Tibial nerve (tissue), 4 donors: ENCODE results near the gene PRPH. TPM values are rescaled to one million over a fixed set of nuclear protein-coding genes. Genes with fewer than 3 reads are reported as not detected.
"Not testable (repeated sequence)": the region's sequence is repeated elsewhere in the genome, so short reads cannot be mapped to it uniquely, and the experiment has no call there.

Source experiments
- DNase-seq, 2 donors: peaks; one replicate each; pipeline ENCODE4 v3.0.0-alpha.2; 2019; ENCODE audit warnings: low spot score in 2 of 2
- H3K27ac ChIP-seq, 4 donors: fragments of 200-600 bp; sonication (generic) in 3 of 4; one replicate each; pipeline ENCODE4 v1.5.1; 2017 to 2019; ENCODE audit warnings: mild to moderate bottlenecking in 1 of 4
- H3K27me3 ChIP-seq, 2 donors: fragments of 200-600 bp; sonication (generic) in 1 of 2; one replicate each; pipeline versions ENCODE4 v1.5.1 to v1.6.0; 2017 to 2019
- H3K36me3 ChIP-seq, 3 donors: fragments of 200-600 bp; sonication (generic); one replicate each; pipeline ENCODE4 v1.5.1; 2018 to 2019
- H3K4me1 ChIP-seq, 4 donors: fragments of 200-600 bp; sonication (generic) in 3 of 4; one replicate each; pipeline ENCODE4 v1.5.1; 2017 to 2019
- H3K4me3 ChIP-seq, 4 donors: fragments of 200-600 bp; sonication (generic) in 3 of 4; one replicate each; pipeline ENCODE4 v1.5.1; 2017 to 2019; ENCODE audit warnings: mild to moderate bottlenecking in 1 of 4, moderate library complexity in 1 of 4
- H3K9me3 ChIP-seq, 4 donors: fragments of 200-600 bp; sonication (generic) in 3 of 4; one replicate each; pipeline ENCODE4 v1.5.1; 2017 to 2019
- EP300 ChIP-seq, 2 donors: sonication (generic); formaldehyde crosslinking; IDR thresholded peaks; one replicate each; pipeline ENCODE4 v1.6.1; 2017; ENCODE audit warnings: antibody characterized with exemption in 2 of 2, mild to moderate bottlenecking in 1 of 2
- POLR2A ChIP-seq, 2 donors: fragments of 450-650 bp; IDR thresholded peaks; one replicate each; pipeline ENCODE4 v1.6.1; 2017; ENCODE audit warnings: antibody characterized with exemption in 2 of 2, mild to moderate bottlenecking in 2 of 2, moderate library complexity in 2 of 2
- WGBS, 2 donors: methylation state at CpG; one replicate each; pipeline ENCODE4 v1.1.5; 2018; 5-methylcytosine and 5-hydroxymethylcytosine counted together
- total RNA-seq, 4 donors: library from RNA; depleted of rRNA; stranded (reverse); fragments of >200 nt; gene quantifications; one replicate each; pipeline ENCODE4 v1.1.0, GENCODE V29; 2016
- TF ChIP-seq, protein P1 (sequence below), 5 experiments: fragments of 200-600 bp in 3 of 5; fragments of 450-650 bp in 2 of 5; sonication (generic) in 3 of 5; IDR thresholded peaks; one replicate each; pipeline ENCODE4 v1.5.1; 2016 to 2019; ENCODE audit warnings: antibody characterized with exemption in 5 of 5, mild to moderate bottlenecking in 3 of 5, moderate library complexity in 2 of 5

The PRPH gene
- total RNA-seq: under 1 TPM in 3 of 4 donors, not detected in 1; 0.20 to 0.84 (median 0.22) TPM

DNA sequence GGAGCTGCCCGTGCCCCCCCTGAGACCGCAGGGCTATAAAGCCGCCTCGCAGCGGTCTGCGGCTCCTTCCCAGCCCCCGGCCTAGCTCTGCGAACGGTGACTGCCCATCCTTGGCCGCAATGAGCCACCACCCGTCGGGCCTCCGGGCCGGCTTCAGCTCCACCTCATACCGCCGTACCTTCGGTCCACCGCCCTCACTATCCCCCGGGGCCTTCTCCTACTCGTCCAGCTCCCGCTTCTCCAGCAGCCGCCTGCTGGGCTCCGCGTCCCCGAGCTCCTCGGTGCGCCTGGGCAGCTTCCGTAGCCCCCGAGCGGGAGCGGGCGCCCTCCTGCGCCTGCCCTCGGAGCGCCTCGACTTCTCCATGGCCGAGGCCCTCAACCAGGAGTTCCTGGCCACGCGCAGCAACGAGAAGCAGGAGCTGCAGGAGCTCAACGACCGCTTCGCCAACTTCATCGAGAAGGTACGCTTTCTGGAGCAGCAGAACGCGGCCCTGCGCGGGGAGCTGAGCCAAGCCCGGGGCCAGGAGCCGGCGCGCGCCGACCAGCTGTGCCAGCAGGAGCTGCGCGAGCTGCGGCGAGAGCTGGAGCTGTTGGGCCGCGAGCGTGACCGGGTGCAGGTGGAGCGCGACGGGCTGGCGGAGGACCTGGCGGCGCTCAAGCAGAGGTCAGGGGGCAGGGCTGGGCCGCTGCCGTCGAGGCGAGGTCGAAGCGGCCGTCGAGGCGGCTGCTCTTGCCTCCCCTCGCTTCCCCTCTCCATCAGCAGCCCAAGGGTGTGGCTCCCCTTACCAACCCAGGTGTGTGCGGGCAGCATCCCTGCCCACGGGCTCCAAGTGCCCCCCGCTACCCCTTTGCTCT, at the start of gene PRPH:
TSS of gene PRPH (plus strand) at position 66 of the 855 bp plus-strand sequence. CDS start at position 120, 54 bp downstream.
- Histone ChIP-seq H3K4me3 (no peak within 1 kb of the TSS), H3K27me3 (peaks cover 0 to 61% of the 10 kb centered on the region in 2 donors), H3K9me3 (no peaks in the 10 kb centered on the region), H3K27ac (no peak within 1 kb of the TSS), H3K36me3 (no peaks in the 10 kb centered on the region), H3K4me1 (peaks cover 0 to 46% (median 18%) of the 10 kb centered on the region in 4 donors)
- DNase-seq: no peak
- 10 to 13% methylated on average over 49 to 72 of the region's 82 CpGs for WGBS, 2 donors
- TF ChIP-seq, protein P1, sequence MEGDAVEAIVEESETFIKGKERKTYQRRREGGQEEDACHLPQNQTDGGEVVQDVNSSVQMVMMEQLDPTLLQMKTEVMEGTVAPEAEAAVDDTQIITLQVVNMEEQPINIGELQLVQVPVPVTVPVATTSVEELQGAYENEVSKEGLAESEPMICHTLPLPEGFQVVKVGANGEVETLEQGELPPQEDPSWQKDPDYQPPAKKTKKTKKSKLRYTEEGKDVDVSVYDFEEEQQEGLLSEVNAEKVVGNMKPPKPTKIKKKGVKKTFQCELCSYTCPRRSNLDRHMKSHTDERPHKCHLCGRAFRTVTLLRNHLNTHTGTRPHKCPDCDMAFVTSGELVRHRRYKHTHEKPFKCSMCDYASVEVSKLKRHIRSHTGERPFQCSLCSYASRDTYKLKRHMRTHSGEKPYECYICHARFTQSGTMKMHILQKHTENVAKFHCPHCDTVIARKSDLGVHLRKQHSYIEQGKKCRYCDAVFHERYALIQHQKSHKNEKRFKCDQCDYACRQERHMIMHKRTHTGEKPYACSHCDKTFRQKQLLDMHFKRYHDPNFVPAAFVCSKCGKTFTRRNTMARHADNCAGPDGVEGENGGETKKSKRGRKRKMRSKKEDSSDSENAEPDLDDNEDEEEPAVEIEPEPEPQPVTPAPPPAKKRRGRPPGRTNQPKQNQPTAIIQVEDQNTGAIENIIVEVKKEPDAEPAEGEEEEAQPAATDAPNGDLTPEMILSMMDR (IDR thresholded peaks at IDR 0.05): no peak
- no peak for TF ChIP-seq EP300 (IDR thresholded peaks at IDR 0.05)
- TF ChIP-seq POLR2A (IDR thresholded peaks at IDR 0.05): no peak

DNA sequence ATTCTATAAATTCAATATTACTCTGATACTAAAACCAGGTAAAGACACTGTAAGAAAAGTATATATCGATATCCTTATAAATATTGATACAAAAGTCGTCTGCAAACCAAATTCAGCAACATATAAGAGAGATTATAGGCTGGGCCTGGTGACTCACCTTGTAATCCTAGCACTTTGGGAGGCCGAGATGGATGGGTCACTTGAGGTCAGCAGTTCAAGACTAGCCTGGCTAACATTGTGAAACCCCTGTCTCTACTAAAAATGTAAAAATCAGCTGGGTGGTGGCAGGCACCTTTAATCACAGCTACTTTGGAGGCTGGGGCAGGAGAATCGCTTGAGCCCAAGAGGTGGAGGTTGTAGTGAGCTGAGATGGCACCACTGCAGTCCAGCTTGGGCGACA, 43.6 kb upstream of the PRPH start:
- Histone ChIP-seq H3K27me3 (no peaks in the 10 kb centered on the region), H3K36me3 (no peaks in the 10 kb centered on the region), H3K9me3 (no peaks in the 10 kb centered on the region), H3K27ac (no peak overlapping the region), H3K4me3 (no peak overlapping the region), H3K4me1 (no peaks in the 10 kb centered on the region)
- 93 to 98% methylated on average over 5 of the region's 5 CpGs for WGBS, 2 donors
- TF ChIP-seq, protein P1 (IDR thresholded peaks at IDR 0.05): no peak
- no peak for TF ChIP-seq POLR2A (IDR thresholded peaks at IDR 0.05)
- TF ChIP-seq EP300 (IDR thresholded peaks at IDR 0.05): no peak
- DNase-seq: no peak

DNA sequence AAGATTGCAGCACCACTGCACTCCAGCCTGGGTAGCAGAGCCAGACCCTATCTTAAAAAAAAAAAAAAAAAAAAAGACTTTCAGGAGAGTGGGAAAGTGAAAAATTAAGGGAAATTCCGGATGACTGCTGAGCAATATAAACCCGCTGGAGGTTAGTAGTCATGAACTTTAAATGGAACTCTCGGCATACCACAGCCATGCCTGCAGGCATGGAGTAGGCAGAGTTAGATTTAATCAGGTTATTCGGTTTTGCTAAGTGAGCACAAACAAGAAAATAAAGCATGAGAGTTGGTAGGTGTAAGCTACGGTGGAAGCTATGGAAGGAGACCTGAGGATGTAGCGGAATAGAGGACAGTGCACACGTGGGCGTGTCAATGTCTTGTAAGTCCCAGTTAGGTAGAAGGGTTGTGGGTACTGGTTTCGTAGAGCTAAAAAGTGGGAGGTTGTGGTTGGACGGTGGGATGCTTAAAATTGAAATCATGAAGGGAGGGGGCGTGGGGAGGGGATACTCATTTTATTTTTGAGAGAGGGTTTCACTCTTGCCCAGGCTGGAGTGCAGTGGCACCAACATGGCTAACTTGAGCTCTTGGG, 41.8 kb upstream of the PRPH start:
- no peaks in the 10 kb centered on the region for H3K27me3 ChIP-seq
- no peaks in the 10 kb centered on the region for H3K9me3 ChIP-seq
- TF ChIP-seq, protein P1 (IDR thresholded peaks at IDR 0.05): no peak
- TF ChIP-seq EP300 (IDR thresholded peaks at IDR 0.05) (no peak), POLR2A (IDR thresholded peaks at IDR 0.05) (no peak)
- H3K4me3 ChIP-seq: no peak overlapping the region
- no peak for DNase-seq
- H3K4me1 ChIP-seq: no peaks in the 10 kb centered on the region
- no peaks in the 10 kb centered on the region for H3K36me3 ChIP-seq
- no peak overlapping the region for H3K27ac ChIP-seq
- 86 to 90% methylated on average over 11 of the region's 11 CpGs for WGBS, 2 donors

DNA sequence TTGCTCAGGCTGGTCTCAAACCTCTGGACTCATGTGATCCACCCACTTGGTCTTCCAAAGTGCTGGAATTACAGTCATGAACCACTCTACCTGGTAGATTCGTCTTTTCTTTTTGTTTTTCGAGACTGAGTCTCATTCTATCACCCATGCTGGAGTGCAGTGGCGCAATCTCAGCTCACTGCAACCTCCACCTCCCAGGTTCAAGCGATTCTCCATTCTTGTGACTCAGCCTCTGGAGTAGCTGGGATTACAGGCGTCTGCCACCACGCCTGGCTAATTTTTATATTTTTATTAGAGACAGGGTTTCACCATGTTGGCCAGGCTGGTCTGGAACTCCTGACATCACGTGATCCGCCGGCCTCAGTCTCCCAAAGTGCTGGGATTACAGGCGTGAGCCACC, 39.5 kb upstream of the PRPH start:
- peaks cover 0 to 11% (median 0%) of the 10 kb centered on the region in 4 donors for H3K4me1 ChIP-seq
- H3K4me3 ChIP-seq, H3K9me3 ChIP-seq, DNase-seq, H3K27ac ChIP-seq, H3K36me3 ChIP-seq, H3K27me3 ChIP-seq: not testable (repeated sequence)
- WGBS, 2 donors: 93 to 96% methylated on average over 10 of the region's 10 CpGs

DNA sequence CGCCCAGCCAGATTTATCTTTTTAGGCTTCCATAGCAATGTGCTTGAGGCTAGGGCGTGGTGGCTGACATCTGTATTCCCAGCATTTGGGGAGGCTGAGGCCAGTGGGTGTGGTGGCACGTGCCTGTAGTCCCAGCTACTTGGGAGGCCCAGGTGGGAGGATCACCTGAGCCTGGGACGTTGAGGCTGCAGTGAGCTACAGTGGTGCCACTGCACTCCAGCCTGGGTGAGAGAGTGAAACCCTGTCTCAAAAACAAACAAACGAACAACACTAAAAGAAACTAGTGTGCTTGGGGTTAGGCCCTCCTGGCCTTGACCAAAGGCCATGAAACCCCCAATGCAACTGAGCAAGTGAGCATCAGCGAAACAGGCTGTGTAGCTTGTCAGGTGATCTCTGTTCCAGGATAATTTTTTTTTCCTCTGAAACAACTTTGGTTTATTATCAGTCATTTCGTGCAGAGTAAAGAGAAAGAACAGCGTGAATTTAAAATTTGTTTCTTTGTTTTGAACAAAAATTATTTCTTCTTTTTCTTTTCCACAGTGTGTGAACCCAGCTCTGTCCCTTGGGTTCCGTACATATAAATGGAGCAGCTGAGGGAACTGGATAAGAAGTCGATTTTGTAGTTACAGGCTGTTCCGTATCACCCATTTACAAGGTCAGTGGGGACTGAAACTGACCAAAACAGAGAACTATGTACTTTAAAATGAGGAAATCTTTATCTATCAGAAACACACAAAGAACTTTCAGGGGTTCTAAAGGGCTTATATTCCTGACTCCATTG, 38.9 kb upstream of the PRPH start:
- no peak overlapping the region for H3K4me3 ChIP-seq
- H3K36me3 ChIP-seq: no peaks in the 10 kb centered on the region
- 76 to 78% methylated on average over 11 of the region's 11 CpGs for WGBS, 2 donors
- no peaks in the 10 kb centered on the region for H3K27me3 ChIP-seq
- no peak overlapping the region for H3K27ac ChIP-seq
- no peak for DNase-seq
- TF ChIP-seq, protein P1 (IDR thresholded peaks at IDR 0.05): no peak
- TF ChIP-seq EP300 (IDR thresholded peaks at IDR 0.05) (no peak), POLR2A (IDR thresholded peaks at IDR 0.05) (no peak)
- no peaks in the 10 kb centered on the region for H3K9me3 ChIP-seq
- H3K4me1 ChIP-seq: peaks cover 0 to 13% (median 0%) of the 10 kb centered on the region in 4 donors

DNA sequence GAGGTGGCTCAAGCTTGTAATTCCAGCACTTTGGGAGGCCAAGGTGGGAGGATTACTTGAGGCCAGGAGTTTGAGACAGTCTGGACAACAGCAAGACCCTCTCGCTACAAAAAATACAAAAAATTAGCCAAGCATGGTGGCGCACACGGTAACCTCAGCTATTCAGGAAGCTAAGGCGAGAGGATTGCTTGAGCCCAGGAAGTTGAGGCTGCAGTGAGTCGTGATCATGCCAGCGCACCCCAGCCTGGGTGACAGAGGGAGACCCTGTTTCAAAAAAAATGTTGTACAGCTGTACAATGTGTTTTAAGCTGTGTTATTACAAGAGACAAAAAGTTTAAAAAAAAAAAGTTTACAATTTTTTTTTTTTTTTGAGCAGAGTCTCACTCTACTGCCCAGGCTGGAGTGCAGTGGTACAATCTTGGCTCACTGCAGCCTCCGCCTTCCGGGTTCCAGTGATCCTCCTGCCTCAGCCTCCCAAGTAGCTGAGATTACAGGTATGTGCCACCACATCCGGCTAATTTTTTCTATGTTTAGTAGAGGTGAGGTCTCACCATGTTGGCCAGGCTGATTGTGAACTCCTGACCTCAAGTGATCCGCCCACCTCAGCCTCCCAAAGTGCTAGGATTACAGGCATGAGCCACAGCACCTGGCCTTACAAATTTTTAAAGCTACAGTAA, 37.3 kb upstream of the PRPH start:
- H3K4me1 ChIP-seq: peaks cover 0 to 13% (median 0%) of the 10 kb centered on the region in 4 donors
- not testable (repeated sequence) for H3K9me3 ChIP-seq, H3K27me3 ChIP-seq, H3K4me3 ChIP-seq, H3K27ac ChIP-seq, DNase-seq, H3K36me3 ChIP-seq
- WGBS, 2 donors: 90 to 94% methylated on average over 10 of the region's 10 CpGs
